ENCODE results near the gene GMEB1.

GRCh38 chr1:28640766-28641165, 27.8 kb upstream of the GMEB1 start:
- TF ChIP-seq CTCF (IDR thresholded peaks at IDR 0.05; ENCODE audit: insufficient read depth, low read length, poor library complexity, severe bottlenecking) = no peak
- no peak for TF ChIP-seq EZH2phosphoT487 (conservative IDR thresholded peaks at IDR 0.05; ENCODE audit: low read length)

All from SU-DHL-6 (cell line).